Measurements from ENCODE around the gene TNIK. TPM values are rescaled to one million over a fixed set of nuclear protein-coding genes. Genes with fewer than 3 reads are reported as not detected.

Gene TNIK
- total RNA-seq, 2 experiments from 2014 or later: 55.2 to 56.9 TPM

- ChIA-PET POLR2A (no interaction called here), CTCF (no interaction called here)
- Mint-ChIP-seq H3K36me3 (ENCODE audit: low read depth) (peaks cover 21% of the 10 kb centered on the region), H3K27me3 (no peaks in the 10 kb centered on the region), H3K9me3 (peaks cover 3% of the 10 kb centered on the region), H3K4me3 (no peak overlapping the region), H3K27ac (no peak overlapping the region), H3K4me1 (peaks cover 39% of the 10 kb centered on the region)
- DNase-seq: no peak
Measured at GRCh38 chr3:171326717-171327440, 133.3 kb downstream of the TNIK start.

GRCh38 chr3:171323938-171324536 is 136.2 kb downstream of the TNIK start:
- ChIA-PET CTCF (interaction anchor here (0.9 kb wide), 1 partner anchor 14 kb away, joined by 3 read pairs; no protein-coding TSS in a partner anchor), POLR2A (no interaction called here)
- DNase-seq: no peak
- H3K27me3 Mint-ChIP-seq: no peaks in the 10 kb centered on the region
- peaks cover 19% of the 10 kb centered on the region for H3K4me1 Mint-ChIP-seq
- no peaks in the 10 kb centered on the region for H3K9me3 Mint-ChIP-seq
- H3K27ac Mint-ChIP-seq: no peak overlapping the region
- H3K36me3 Mint-ChIP-seq (ENCODE audit: low read depth): peaks cover 15% of the 10 kb centered on the region
- no peak overlapping the region for H3K4me3 Mint-ChIP-seq

- H3K4me3 Mint-ChIP-seq: no peak overlapping the region
- no peak overlapping the region for H3K27ac Mint-ChIP-seq
- H3K36me3 Mint-ChIP-seq (ENCODE audit: low read depth): peaks cover 9% of the 10 kb centered on the region
- H3K4me1 Mint-ChIP-seq: peaks cover 2% of the 10 kb centered on the region
- ChIA-PET CTCF (interaction anchor here (1.0 kb wide), 1 partner anchor 15 kb away, joined by 3 read pairs; no protein-coding TSS in a partner anchor), POLR2A (no interaction called here)
- DNase-seq: no peak
- no peaks in the 10 kb centered on the region for H3K27me3 Mint-ChIP-seq
- H3K9me3 Mint-ChIP-seq: no peaks in the 10 kb centered on the region
Measured at GRCh38 chr3:171321559-171322360, 138.4 kb downstream of the TNIK start.

- peaks cover 2% of the 10 kb centered on the region for H3K4me1 Mint-ChIP-seq
- ChIA-PET POLR2A (no interaction called here), CTCF (interaction anchor here (1.0 kb wide), 1 partner anchor 12 kb away, joined by 4 read pairs; no protein-coding TSS in a partner anchor)
- no peaks in the 10 kb centered on the region for H3K9me3 Mint-ChIP-seq
- H3K27me3 Mint-ChIP-seq: no peaks in the 10 kb centered on the region
- no peak overlapping the region for H3K4me3 Mint-ChIP-seq
- H3K36me3 Mint-ChIP-seq (ENCODE audit: low read depth): peaks cover 8% of the 10 kb centered on the region
- no peak overlapping the region for H3K27ac Mint-ChIP-seq
- no peak for DNase-seq
Measured at GRCh38 chr3:171320750-171321558, 139.3 kb downstream of the TNIK start.

- ChIA-PET POLR2A (no interaction called here), CTCF (no interaction called here)
- no peak for DNase-seq
- H3K9me3 Mint-ChIP-seq: no peaks in the 10 kb centered on the region
- no peak overlapping the region for H3K27ac Mint-ChIP-seq
- no peak overlapping the region for H3K4me3 Mint-ChIP-seq
- peaks cover 8% of the 10 kb centered on the region for H3K4me1 Mint-ChIP-seq
- H3K27me3 Mint-ChIP-seq: no peaks in the 10 kb centered on the region
- H3K36me3 Mint-ChIP-seq (ENCODE audit: low read depth): peaks cover 2% of the 10 kb centered on the region
Measured at GRCh38 chr3:171317171-171317570, 143.0 kb downstream of the TNIK start.

GRCh38 chr3:171315919-171316318 is 144.3 kb downstream of the TNIK start:
- Mint-ChIP-seq H3K27me3 (no peaks in the 10 kb centered on the region), H3K9me3 (no peaks in the 10 kb centered on the region), H3K4me3 (no peak overlapping the region), H3K27ac (no peak overlapping the region), H3K36me3 (ENCODE audit: low read depth) (peaks cover 6% of the 10 kb centered on the region), H3K4me1 (peaks cover 17% of the 10 kb centered on the region)
- DNase-seq: no peak
- ChIA-PET CTCF (interaction anchor here (0.6 kb wide), 1 partner anchor 252 kb away, joined by 3 read pairs; no protein-coding TSS in a partner anchor), POLR2A (no interaction called here)

- DNase-seq: no peak
- H3K27me3 Mint-ChIP-seq: no peaks in the 10 kb centered on the region
- CTCF ChIA-PET: no interaction called here
- no peaks in the 10 kb centered on the region for H3K9me3 Mint-ChIP-seq
- H3K4me3 Mint-ChIP-seq: no peak overlapping the region
- peaks cover 6% of the 10 kb centered on the region for H3K36me3 Mint-ChIP-seq (ENCODE audit: low read depth)
- H3K4me1 Mint-ChIP-seq: peaks cover 22% of the 10 kb centered on the region
- POLR2A ChIA-PET: no interaction called here
- no peak overlapping the region for H3K27ac Mint-ChIP-seq
Measured at GRCh38 chr3:171315101-171315500, 145.1 kb downstream of the TNIK start.

- Mint-ChIP-seq H3K9me3 (no peaks in the 10 kb centered on the region), H3K4me1 (peaks cover 26% of the 10 kb centered on the region), H3K4me3 (no peak overlapping the region), H3K27ac (no peak overlapping the region), H3K36me3 (ENCODE audit: low read depth) (peaks cover 6% of the 10 kb centered on the region), H3K27me3 (no peaks in the 10 kb centered on the region)
- POLR2A ChIA-PET: no interaction called here
- CTCF ChIA-PET: no interaction called here
- DNase-seq: no peak
Measured at GRCh38 chr3:171314341-171314740, 145.9 kb downstream of the TNIK start.

- no peak overlapping the region for H3K4me3 Mint-ChIP-seq
- H3K27ac Mint-ChIP-seq: no peak overlapping the region
- H3K9me3 Mint-ChIP-seq: no peaks in the 10 kb centered on the region
- H3K36me3 Mint-ChIP-seq (ENCODE audit: low read depth): peaks cover 9% of the 10 kb centered on the region
- H3K4me1 Mint-ChIP-seq: peaks cover 29% of the 10 kb centered on the region
- no peaks in the 10 kb centered on the region for H3K27me3 Mint-ChIP-seq
- POLR2A ChIA-PET: no interaction called here
- DNase-seq: no peak
- CTCF ChIA-PET: interaction anchor here (0.5 to 0.6 kb wide), 2 partner anchors 375 to 956 kb away, joined by 3 to 4 read pairs; no protein-coding TSS in a partner anchor
Measured at GRCh38 chr3:171313702-171314101, 146.5 kb downstream of the TNIK start.

GRCh38 chr3:171312741-171313140 is 147.5 kb downstream of the TNIK start:
- POLR2A ChIA-PET: no interaction called here
- Mint-ChIP-seq H3K27ac (no peak overlapping the region), H3K4me3 (no peak overlapping the region), H3K36me3 (ENCODE audit: low read depth) (peaks cover 13% of the 10 kb centered on the region), H3K27me3 (no peaks in the 10 kb centered on the region), H3K9me3 (peaks cover 5% of the 10 kb centered on the region), H3K4me1 (peaks cover 29% of the 10 kb centered on the region)
- DNase-seq: no peak
- CTCF ChIA-PET: no interaction called here

GRCh38 chr3:171311784-171312183 is 148.4 kb downstream of the TNIK start:
- Mint-ChIP-seq H3K36me3 (ENCODE audit: low read depth) (peaks cover 13% of the 10 kb centered on the region), H3K4me1 (peaks cover 29% of the 10 kb centered on the region), H3K27me3 (no peaks in the 10 kb centered on the region), H3K9me3 (peaks cover 5% of the 10 kb centered on the region), H3K4me3 (no peak overlapping the region), H3K27ac (no peak overlapping the region)
- ChIA-PET POLR2A (no interaction called here), CTCF (no interaction called here)
- DNase-seq: no peak

- CTCF ChIA-PET: interaction anchor here (0.9 to 1.5 kb wide), 3 partner anchors 15 to 29 kb away, joined by 3 to 5 read pairs (median 3); no protein-coding TSS in a partner anchor
- H3K9me3 Mint-ChIP-seq: peaks cover 8% of the 10 kb centered on the region
- H3K27me3 Mint-ChIP-seq: no peaks in the 10 kb centered on the region
- no peak for DNase-seq
- POLR2A ChIA-PET: no interaction called here
- H3K4me1 Mint-ChIP-seq: peaks cover 32% of the 10 kb centered on the region
- peaks cover 20% of the 10 kb centered on the region for H3K36me3 Mint-ChIP-seq (ENCODE audit: low read depth)
- no peak overlapping the region for H3K27ac Mint-ChIP-seq
- H3K4me3 Mint-ChIP-seq: no peak overlapping the region
Measured at GRCh38 chr3:171309906-171310359, 150.3 kb downstream of the TNIK start.
